Midbrain (tissue), 1 donor: Measurements from ENCODE around the gene CHST7.
"Not testable (repeated sequence)": the region's sequence is repeated elsewhere in the genome, so short reads cannot be mapped to it uniquely, and the experiment has no call there.

ENCODE experiments used
- DNase-seq: peaks from one replicate; lab custom pipeline; 2025; lab: John Stamatoyannopoulos, UW

Gene CHST7, protein sequence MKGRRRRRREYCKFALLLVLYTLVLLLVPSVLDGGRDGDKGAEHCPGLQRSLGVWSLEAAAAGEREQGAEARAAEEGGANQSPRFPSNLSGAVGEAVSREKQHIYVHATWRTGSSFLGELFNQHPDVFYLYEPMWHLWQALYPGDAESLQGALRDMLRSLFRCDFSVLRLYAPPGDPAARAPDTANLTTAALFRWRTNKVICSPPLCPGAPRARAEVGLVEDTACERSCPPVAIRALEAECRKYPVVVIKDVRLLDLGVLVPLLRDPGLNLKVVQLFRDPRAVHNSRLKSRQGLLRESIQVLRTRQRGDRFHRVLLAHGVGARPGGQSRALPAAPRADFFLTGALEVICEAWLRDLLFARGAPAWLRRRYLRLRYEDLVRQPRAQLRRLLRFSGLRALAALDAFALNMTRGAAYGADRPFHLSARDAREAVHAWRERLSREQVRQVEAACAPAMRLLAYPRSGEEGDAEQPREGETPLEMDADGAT

DNA sequence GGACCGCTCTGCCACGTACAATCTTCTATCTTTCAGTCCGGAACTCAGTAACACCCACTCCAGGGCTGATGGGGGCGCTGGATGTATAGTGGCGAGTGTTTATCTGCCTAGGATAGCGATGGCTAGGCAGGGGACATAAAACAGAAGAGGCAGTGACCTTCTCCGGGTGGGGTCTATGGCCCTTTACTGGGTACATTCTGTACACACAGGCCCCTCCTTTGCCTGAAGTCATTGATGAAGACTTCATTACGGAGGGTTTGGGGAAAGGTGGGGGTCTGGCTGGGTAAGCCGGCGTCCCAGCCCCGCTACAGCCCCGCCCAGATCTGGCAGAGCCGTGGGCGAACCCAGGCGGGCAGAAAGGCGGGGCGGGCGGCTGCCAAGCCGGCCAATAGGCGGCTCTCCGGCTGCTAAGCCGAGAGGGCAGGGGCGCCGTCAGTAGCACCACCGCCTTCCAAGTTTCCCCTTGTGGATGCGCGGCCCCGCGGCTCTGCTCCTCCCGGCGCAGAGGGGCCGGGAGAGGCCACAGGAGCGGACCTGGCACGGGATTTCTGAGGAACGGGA is at the start of gene CHST7:
CHST7 (plus strand) TSS at position 435 of the 561 bp plus-strand sequence. CDS start 167 bp downstream, outside the sequence.
- DNase-seq: peak; percentile 38

DNA sequence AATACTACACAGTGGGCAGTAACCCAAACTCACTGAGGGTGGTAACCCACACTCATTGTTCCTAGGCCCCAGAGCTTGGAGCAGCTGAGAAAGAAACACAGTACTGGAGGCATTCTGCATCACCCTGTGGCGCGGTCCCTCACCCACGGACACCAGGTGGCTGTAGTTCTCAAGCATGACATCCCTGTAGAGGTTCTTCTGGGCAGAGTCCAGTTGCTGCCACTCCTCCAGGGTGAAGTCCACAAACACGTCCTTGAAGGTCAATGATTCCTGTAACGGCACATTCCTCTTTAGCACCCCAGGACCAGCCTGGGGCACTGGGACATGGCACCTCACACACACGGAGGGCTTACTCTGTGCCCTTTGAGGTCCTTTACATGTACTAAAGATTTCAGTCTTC is 44.9 kb upstream of the CHST7 start:
- DNase-seq: not testable (repeated sequence)

DNA sequence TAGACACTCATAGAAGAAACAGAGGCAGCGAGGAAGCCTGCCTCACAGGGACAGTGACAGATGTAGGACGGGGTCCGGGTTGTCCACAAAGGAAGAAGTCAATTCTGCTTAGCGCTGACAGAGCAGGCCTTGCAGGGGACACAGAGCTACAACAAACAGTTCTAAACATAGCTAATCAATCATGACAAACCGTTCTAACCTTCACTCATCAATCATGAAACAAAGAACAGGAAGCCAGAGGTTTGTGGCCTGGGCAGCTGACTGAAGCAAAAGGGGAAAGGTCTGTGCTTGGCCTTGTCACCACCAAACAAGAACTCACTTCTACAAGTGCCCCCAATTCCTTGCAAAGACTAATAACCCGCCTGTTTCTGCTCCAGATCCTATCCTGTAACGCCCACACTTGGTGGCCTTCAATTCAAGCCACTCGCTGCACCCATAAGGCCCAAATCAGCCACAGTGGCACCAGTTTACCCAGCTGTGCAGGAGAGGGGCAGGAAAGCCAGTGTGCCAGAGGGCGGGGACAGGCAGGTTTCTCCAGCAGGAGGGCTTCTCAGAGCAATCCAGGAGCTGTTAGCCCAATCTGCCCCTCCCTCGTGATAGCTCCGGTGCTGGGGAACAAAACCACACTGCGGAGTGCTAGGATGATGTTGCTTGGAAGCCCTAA is 43.7 kb upstream of the CHST7 start:
- DNase-seq: not testable (repeated sequence)

DNA sequence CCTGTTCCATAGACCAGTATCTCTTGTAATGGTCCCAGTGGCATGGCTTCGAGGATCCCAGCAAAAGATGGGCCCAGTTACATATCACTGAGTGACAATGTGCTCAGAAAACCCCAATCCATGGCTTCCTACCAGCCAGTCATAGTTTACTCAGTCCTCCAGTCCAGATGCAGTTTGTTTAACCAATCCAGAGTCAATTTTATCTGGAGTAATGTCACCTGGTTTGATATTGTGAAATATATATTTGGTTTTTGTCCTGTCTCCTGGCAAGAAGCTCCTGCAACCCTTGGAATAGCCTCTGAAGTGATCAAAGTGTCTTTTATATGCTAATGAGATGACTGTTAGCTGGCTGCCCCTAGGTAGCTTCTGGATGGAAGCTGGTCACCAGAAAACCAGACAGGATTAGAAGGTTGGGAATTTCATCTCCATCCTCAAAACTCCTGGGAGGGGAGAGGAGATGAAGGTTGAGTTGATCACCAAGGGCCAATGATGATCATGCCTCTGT is 43.1 kb upstream of the CHST7 start:
- not testable (repeated sequence) for DNase-seq

DNA sequence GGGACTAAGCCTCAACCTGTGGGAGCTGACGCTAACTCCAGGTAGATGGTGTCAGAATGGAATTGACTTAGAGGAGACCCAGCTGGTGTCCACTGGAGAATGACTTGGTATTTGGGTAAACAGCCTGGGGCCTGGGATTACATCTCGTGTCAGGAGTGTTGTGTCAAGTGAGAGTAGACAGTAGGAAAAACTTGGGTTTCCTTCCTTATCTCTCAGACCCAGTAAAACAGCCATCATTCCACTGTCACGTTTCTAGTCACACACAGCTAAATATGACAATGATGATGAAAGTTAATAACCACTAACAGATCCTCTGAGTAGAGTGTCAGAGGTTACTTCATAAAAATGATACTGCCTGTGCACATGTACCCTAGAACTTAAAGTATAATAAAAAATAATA is 42.1 kb upstream of the CHST7 start:
- DNase-seq: no peak

DNA sequence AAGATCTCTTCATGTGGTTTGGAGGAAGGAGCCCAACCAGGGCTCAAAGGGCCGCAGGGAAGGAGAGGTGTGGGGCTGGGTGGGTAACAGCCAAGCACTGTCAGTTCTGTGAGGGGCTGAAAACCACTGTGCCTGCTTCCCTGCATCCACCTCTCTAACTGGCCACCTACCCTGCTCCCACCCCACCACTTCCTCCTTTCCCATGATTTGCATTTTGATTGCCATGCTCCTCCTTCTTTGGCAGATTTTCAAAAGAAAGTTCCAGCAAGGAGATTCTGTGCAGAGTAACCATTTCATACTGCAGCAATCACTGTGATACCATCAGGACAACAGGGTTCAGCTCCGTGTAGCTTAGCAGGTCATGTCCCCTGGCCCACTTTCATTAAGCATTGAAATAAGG is 30.1 kb upstream of the CHST7 start:
- DNase-seq: no peak

DNA sequence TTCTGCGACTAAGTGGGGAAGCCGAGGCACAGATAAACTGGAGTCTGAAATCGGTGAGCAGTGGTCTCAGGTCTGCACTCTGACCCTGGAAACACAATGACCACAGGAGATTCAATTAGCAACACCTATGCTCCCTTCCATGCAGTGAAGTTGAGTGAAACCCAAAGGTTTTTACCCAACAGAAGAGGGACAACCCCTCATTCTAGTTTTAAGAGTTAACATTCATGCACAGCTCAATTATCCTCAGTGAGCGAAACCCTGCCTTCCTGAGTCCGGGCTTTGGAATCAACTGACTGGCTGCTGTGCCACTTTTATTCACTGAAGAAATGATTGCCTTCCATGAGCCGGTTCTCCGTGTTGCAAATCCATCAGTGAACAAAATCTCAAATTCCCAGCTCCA is 29.0 kb upstream of the CHST7 start:
- not testable (repeated sequence) for DNase-seq

DNA sequence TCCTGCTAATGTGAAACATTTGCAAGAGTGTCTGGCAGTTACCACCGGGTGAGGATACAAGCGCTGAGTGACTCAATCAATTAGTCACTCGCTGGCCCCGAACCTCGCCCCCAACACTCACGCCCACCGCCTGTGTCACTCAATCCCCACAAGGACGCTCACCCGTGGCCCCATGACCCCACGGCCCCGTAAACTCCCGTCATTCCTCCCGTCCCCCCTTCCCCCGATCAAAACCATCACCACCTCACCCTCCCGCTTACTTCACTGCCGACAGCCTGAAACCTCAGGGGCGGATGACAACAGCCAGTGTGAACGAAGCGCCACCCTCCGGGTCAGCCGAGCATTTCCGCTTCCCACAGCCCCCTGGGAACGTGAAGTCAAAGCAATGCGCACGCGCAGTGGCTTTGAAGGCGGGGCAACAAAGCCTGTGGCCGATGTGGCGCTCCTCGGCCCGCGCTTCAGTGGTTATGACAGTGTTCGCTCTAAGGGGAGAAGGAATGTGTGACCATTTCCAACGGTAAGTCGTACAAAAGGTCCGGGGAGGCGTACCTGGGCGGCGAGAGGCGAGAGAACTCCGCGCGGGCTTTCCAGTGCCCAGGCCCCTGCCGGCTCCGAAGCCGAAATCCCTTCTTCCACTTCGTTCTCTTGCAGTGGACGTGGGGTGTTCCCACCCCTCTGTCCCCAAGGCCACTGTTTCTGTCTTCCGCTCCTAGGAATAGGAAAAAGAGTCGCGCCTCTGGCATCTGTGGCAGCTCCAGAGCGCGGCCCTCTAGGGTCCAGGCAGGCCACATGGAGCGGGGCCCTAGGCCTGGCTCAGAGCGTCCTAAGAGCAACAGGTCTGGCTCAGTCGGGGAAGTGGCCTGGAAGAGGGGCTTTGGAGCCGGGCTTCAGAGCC is 28.2 kb upstream of the CHST7 start, which contains the start of gene ZNF674:
ZNF674 (minus strand) TSS at position 311 of the 895 bp plus-strand sequence. CDS start 3,334 bp downstream, outside the sequence.
- peak; percentile 87 for DNase-seq

DNA sequence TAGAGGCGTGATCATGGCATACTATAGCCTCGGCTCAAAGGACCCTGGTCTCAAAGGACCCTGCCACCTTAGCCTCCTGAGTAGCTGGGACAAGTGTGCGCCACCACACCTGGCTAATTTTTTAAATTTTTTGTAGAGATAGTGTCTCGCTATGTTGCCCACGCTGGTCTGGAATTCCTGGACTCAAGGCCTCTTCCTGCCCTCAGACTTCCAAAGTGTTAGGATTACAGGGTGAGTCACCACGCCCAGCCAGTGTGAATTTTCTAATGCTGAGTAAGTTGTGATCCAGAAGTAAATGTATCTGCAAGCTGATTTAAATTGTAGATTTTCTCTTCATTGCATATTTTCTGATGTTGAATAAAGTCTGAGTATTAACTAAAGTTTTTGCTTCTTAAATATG is 25.7 kb upstream of the CHST7 start:
- no peak for DNase-seq

DNA sequence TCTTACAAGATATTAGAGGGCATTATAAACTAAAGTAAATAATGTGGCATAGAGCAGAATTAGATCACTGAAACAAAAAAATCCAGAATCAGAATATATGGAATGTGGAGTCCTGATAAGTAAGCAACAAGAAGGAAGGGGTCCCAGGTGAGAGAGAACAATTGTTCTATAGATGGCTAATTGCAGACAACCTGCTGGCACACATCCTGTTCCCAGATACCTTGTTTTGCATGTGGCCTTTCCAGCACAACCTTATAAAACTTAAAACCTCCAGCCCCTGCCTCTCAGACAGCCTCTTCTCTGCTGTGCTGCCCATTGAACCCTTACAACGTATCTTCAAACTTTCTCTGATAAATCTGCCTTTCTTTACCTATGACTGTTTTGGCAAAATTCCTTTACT is 23.7 kb upstream of the CHST7 start:
- DNase-seq: no peak

DNA sequence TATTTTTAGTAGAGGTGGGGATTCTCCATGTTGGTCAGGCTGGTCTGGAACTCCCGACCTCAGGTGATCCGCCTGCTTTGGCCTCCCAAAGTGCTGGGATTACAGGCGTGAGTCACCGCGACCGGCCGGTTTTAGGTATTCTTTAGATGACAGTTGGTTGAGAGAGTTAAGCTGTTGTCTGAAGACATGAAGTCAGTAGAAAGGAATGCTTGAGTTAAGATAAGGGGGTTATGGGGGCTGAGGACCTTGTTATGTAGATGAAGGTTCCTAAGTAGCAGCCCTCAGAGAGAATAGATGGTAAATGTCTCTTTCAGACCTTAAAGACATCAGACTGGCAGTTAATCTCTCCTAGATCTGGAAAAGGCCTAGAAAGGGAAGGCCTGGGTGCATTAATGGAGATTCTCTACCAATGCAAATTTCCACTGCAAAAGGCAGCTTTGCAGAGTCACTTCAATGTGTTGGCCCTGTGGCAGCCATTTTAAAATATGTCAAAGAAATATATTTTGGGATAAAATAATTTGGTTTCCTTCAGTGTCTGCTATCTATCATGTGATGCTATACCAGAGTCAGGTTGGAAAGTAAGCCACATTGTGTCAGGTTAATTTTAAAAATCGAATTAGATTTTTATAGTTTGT is 22.0 kb upstream of the CHST7 start:
- no peak for DNase-seq

DNA sequence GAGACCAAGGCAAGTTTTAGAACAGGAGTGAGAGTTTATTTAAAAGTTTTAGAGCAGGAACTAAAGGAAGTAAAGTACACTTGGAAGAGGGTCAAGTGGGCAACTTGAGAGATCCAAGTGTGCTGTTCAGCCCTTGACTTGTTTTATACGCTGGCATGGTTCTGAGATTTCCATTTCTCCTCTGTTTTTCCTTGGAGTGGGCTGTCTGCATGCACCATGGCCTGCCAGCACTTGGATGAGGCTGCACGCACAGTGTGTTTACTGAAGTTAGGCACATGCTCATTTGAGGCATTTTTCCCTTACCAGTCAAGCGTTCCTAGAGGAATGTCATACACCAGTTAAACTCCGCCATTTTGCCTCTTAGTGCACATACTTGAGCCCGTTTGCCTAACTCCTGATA is 19.6 kb upstream of the CHST7 start:
- no peak for DNase-seq

DNA sequence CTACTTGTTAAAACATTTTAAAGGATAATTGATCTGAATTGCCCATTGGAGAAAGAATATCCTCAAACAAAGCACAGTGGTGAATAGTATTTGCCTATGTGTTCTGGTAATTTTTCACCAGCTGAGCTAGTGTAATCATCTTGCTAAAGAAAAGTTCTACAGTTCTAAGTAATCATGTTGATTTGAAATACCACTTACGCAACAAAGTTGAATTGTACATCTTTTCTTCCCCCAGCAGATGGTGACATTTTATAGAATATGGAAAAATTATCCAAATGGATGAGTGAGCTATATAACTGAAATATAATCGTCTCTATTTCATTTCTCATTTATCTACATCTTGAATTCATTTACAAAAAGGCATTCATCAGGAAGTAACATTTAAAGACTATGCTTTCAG is 18.6 kb upstream of the CHST7 start:
- DNase-seq: no peak

DNA sequence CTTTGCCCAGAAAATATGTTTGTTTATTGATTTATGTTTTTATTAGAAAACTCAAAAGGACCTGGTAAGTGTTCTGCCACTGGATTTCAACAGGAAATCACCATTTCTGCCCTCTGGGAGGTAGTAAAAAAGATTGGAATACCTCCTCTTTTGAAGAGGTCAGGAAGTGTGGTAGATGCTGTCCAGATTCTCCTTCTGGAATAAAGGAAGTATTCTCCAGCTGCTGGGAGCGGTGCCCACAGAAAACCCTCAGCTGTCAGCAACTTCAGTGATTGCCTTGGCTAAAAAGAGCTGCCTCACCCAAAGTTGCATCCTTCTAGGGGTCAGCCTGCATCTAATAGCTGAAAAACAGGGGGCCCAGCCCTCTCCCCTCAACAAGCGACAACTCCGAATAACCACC is 14.5 kb upstream of the CHST7 start:
- DNase-seq: no peak

DNA sequence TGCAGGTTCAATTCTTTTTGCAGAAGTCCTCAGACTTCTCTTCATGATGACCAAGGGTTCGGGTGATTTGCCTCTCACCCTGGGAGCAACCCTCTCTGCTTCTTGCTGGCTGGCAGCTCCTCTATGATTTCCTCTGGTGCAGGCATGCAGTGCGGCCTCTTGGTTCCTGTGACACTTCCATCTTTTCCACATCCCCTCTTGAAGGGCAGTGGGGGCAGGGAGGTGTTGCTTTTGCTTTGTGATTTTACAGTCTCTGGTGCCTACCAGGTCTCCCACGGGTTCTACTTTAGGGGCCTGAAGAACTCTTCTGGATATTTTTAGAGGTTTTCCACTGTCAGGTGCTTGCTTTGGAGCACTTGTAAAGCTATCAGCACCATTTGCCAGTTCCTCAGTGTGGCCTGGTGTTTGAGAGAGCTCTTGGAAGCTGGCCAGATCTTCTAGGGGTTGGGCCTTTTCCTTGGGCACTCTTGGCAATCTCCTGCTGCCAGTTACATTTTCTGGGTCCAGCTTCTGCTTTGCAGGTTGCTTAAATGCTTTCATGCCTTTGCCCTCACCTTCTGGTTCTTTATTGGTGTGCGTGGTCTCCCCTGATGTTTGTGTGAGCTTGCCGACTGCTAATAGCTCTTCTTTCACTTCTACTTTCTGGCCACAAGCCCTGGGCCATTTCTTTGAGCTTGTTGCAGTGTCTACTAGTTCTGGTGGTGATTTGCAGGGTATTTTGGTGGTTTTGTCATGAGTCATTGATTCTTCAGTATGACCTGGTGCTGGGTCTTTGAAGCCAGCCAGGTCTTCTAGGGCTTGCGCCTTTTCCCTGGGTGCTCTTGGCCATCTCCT is 11.5 kb upstream of the CHST7 start:
- DNase-seq: peak; percentile 3

DNA sequence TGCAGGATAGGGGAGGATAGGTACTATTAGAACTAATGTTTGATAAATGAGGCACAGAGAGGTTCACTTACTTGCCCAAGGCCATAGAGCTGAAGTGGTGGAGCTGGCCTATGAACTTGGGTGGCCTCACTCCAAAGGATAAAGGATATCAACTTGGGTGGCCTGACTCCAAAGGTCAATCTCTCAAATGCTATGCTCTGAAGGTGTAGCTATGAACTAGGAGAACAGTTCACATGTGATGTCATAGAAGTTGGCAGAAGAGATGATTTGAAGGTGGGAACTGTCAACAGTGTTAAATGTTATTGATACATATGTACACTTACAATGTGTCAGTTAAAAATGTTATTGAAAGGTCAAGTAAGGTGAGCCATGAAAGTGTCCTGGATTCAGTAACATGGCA is 6.2 kb upstream of the CHST7 start:
- no peak for DNase-seq

DNA sequence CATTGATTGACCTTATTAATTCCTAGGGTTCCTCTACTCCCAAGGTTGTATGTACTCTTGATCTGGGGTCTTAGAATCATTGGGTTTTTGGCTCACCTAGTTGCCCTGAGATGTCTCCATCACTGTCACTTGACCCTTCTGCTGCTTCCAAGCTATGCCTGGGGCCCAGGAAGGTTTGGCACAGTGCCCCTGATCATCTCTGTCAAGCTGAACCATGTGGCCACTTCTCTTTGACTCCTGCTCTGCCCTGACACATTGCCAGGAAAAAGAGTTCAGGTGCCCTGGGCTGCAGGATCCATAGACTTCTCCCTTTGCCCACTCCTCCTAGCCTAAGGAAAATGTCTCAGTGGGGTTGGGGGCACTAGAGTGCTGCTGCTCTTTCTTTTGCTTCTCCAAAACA is 3.9 kb upstream of the CHST7 start:
- DNase-seq: no peak

DNA sequence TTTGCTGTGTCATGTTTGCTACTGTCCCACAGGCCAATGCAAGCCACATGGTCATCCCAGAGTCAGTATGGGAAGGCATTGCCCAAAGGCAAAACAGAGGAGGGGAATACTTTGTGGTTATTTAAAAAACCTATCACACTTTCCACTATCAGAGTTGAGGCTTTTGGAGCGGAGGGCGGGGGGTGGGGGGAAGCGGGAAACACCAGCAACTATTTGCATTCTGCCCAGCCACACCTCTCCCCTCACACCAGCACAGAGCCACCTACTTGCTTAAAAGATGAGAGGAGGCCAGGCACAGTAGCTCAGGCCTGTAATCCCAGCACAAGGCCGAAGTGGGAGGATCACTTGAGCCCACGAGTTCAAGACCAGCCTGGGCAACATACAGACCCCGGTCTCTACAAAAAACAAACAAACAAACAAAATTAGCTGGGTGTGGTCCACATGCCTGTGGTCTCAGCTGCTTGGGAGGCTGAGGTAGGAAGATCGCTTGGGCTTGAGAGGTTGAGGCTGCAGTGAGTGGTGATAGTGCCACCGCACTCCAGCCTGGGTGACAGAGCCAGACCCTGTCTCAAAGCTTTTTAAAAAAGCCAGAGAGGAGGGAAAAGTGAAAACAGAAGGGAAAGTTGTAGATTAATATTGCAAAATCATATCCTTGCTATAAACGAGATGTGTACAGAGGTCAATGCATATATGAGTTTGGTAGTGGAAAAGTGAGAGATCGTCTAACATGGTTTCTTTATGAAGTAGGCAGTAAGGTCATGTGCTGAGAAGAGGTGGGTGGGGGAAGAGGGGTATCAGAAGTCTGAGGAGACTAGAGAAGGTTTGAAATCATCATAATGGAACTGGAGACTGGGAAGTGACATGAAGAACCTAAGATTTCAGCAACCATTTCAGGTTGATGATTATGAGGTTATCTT is 1.9 kb upstream of the CHST7 start:
- no peak for DNase-seq

DNA sequence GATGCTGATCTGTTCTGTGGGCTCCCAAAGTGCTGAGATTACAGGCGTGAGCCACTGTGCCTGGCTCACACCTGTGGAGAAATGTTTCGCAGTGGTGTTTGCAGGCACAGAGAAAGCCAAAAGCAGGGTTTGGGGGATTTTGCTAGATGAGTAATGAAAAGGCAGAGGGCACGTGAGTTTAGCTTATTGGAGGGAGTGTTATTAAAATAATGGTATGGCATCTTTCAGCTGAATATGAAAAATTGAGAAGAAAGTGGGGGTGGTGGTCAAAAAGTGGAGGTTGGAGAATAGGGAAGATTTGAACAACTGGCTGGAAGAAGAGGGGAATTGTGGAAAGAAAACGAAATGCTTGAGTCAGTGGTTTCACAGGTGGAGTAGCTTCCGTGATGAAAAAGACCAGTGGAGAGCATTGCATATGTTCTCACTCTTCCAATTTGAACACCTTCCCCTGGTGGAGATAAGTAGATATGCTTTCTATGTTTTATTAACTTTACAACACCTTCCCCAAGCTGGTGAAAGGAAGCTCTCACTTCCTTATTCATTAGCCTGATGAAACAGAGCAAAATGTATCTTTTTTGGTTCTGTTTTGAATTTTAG is 1.1 kb upstream of the CHST7 start:
- no peak for DNase-seq
